HUDEP-2 (cell line): ENCODE measurements around the gene ASPG.

Experiments
- DNase-seq, 76 experiments: peaks; one replicate each; lab custom pipeline; 2025; ENCODE audit not compliant: unreplicated experiment in 76 of 76; lab: John Stamatoyannopoulos, UW

The ASPG gene

GRCh38 chr14:104144911-104145825 lies 59.7 kb downstream of the ASPG start:
- DNase-seq: no peak

- DNase-seq: no peak
Measured at GRCh38 chr14:104145826-104146601, 60.5 kb downstream of the ASPG start.

DNA sequence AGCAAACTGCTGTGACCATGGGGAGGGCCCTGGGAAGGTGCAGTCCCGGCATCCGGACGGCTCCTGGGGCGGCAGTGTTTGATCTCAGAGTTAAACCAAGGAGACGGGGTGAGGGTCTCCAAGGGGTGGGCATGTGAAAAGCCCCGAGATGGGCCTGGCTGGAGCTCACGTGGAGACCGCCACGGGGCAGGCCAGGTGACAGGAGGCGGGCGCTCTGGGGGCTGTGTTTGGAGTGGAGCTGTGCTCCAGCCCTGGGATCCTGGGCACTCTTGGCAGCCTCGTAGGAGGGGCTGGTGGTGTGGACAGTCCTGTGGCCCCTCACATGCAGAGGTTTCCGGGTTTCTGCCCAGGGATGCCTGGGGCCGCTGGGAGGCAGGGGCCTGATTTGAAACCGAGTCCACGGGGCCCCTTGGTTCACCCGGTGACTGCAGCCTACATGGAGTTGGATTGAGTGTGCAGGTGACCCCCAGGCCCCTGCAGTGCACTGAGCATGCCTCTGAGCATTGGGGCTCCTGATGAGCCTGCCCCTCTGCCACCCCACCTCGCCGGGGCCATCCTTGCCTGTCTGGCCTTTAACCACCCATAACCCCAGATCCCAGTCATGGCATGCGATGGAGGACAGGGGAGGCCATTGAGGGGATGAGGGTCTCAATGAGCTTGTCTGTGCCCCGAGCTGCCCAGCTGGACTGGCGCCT lies 61.3 kb downstream of the ASPG start:
- DNase-seq: no peak

DNA sequence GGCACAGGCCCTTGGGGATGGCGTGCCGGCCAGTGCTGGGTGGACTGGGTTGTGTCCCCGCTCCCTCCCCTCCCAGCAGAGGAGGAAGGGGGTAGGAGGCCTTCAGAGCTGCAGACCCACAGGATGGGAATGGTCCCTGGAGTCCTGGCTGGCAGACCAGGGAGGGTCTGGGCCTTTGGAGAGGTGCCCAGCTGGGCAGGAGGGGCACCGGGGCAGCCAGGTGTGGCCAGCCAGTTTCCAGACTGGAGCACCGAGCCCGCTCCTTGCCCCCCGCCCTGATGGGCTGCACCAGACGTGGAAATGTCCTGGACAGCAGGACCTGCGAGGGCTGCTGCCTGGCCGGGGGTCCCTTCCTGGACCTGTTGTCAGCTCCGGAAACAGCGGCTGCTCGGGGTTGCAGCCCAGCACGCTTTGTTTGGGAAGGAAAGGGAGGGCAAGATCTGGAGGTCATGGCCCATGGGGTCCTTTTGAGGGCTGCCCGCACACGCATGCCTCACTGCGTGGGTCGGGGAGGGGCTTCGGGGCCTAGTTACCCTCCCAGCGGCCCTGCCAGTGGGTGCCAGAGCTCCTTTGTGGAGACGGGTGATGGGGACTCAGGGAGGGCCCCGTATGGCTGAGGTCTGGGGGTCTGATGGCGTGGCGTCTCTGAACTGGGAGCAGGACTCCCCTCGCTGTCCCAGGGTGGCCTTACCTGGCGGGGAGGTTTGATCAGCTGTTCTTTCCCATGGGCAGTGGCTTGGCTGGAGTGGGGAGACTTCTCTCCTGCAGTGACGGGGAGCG lies 62.0 kb downstream of the ASPG start:
- DNase-seq: no peak

DNA sequence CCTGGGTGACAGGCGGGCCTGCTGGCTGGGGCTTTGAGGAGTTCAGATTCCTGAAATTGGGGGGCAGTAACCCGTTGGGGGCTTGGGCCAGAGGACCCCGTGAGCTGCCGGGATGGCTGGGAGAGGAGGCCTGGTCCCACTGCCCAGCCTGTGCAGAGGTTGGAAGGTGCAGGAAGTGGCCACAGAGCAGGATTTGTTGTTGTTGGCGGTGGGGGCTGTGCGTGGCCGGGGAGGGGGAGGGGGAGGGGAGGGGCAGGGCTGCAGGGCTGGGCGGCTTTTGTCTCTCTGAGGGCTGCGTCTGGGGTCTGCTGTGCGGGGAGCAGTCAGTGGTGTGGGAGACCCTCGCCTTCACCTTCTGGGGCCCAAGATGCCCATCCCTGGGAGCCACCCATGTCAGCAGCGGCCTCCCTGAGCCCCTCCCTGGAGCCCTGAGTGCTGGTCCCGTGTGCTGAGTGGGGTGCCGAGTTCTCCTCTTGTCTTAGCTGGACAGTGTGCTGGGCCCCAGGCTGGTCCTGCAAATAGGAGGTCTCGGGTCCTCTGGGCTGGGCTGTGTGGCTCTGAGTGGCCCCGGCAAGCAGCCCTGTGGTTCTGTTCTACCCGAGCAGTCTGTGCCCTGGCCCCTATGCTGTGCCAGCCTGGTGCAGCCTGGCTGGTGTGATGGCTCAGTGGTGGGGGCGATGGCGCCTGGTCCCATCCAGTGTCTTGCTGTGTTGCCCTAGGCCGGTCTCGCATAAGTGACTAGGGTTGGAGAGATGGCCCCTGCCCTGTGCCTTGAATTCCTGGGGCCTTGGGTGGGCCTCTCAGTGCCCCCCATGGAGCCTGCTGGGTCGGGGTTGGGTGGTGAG lies 63.2 kb downstream of the ASPG start:
- no peak for DNase-seq

GRCh38 chr14:104149278-104149595 lies 63.7 kb downstream of the ASPG start:
- DNase-seq: no peak

DNA sequence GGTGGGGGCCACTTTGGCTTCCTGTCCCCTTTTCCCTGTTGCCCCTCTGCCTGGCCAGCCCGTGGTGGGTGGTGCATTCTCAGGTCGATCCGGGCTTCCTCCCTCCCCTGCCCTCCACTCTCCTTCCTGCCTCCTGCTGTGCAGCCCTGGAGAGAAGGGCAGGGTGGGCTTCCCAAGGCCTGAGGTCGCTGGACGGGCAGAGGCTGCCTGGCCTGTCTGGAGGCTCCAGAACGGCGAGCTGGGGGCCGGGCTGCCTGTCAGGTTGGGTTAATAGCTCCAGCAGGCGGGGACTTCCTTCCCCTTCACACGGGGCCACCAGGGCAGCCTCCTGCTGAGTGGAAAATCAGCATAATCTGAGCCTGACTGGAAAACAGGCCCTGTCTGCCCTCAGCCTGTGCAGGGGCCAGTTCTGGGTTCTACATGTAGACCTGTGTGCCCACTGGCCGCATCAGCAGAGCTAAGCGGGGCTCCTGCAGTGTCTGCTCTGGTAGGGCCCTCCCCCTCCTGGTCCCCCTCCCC lies 64.2 kb downstream of the ASPG start:
- DNase-seq: peak in 58 of 76 experiments; percentile 10 to 87 (median 57)

GRCh38 chr14:104150136-104151025 lies 64.9 kb downstream of the ASPG start:
- DNase-seq: peak in 73 of 76 experiments; percentile 19 to 89 (median 72)

GRCh38 chr14:104151026-104151381 lies 65.5 kb downstream of the ASPG start:
- peak in 2 of 76 experiments; percentile 18 to 34 for DNase-seq

DNA sequence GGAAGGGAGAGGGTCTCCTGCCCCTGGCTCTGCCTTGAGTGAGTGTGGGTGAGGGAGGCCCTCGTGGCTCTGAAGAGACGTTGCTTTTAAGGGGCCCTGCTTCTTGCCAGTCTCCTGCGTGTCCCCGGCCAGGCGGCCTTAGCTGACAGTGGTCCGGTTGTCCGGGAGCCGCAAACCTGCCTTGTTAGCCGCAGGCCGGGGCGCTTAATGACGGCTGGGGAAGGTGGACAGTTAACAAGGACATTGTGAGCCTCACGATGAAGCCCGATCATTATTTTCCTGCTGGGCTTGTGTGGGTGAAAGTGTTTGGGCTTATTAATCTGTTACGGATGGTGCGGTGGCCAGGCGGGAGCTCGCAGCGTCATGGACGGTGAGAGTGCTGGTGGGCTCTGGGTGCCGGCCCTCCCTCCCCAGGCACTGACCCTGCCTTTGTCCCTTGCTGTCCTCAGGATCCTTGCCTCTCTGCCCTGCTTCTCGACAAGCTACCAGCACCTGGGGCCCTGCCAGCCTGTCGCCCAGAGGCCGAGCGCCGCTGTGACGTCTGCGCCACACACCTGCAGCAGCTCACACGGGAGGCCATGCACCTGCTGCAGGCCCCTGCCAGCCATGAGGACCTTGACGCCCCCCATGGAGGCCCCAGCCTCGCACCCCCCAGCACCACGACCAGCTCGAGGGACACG lies 66.2 kb downstream of the ASPG start:
- DNase-seq: no peak

- DNase-seq: no peak
Measured at GRCh38 chr14:104152246-104152575, 66.7 kb downstream of the ASPG start.

GRCh38 chr14:104152686-104153393 lies 67.3 kb downstream of the ASPG start:
- DNase-seq: no peak

DNA sequence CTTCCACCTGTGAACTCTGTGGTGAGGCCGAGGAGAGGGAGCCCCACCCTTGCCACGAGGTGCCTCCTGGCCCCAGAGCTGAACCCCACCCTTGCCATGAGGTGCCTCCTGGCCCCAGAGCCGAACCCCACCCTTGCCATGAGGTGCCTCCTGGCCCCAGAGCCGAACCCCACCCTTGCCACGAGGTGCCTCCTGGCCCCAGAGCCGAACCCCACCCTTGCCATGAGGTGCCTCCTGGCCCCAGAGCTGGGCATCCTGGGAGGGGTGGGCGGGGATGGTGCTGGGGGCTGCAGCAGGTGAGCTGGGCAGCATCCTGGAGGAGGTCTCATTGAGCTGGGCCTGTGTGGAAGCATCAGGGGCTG lies 67.9 kb downstream of the ASPG start:
- peak in 62 of 76 experiments; percentile 3 to 82 (median 58) for DNase-seq

GRCh38 chr14:104154246-104154645 lies 68.7 kb downstream of the ASPG start:
- no peak for DNase-seq

DNA sequence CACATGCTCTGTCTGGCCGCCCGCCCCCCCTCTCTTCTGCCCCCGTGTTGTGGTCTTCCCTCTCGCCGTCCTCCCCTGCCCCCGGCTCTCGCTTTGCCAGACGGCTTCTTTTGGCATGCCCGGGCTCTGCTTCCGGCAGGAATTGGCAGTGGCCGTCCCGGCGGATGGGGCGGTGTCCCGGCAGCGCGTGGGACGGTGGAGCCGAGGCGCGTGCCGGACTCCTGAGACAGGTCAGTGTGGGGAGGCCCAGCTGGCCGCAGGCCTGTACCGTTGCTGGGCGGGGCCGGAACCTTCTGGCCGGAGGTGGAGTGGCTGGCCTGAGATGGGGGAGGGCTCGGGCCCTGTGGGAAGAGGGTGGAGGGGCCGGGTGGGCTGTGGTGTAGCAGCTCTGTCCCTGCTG lies 70.0 kb downstream of the ASPG start:
- DNase-seq: peak in 6 of 76 experiments; percentile 16 to 45 (median 26)

DNA sequence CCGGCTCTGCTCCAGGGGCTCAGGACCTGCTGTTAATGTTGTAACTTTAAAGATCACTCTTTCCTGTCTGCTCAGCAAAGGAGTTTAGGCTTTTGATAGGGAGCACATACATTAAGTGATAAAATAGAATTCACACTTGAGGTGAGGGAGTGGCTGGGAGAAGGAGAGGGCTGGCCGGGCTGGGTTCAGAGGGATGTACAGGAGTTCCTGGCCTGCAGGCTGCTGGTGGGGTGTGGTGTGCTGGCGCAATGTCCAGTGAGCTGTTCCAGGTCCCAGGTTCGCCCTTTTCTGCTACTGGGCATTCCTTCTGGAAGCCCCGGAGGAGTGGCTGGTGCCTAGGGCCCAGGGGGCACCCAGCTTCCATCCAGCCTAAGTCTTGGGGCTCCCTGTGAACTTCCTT lies 70.6 kb downstream of the ASPG start:
- peak in 7 of 76 experiments; percentile 11 to 25 (median 20) for DNase-seq
